Adrenal gland (tissue), 12 donors: ENCODE data around the gene PTPN18. TPM values are rescaled to one million over a fixed set of nuclear protein-coding genes. Genes with fewer than 3 reads are reported as not detected.
A peak's percentile ranks its signal among the peaks of the same experiment; 100 is the strongest.

Source experiments
- DNase-seq, 7 donors: peaks; one replicate each; pipeline ENCODE4 v3.0.0-alpha.2; 2019 to 2020
- H3K27ac ChIP-seq, 5 donors: fragments of 200-600 bp; sonication (generic) in 4 of 5; 1 replicate in 3 of 5; 2 replicates in 2 of 5; pipeline versions ENCODE4 v1.5.1 to v1.8.0; 2016 to 2020; ENCODE audit warnings: mild to moderate bottlenecking in 1 of 5
- H3K27me3 ChIP-seq: fragments of 200-600 bp; 2 replicates; pipeline ENCODE4 v1.8.0; 2021
- H3K36me3 ChIP-seq, 2 donors: fragments of 200-600 bp; replicated peaks in 1 of 2; 1 replicate in 1 of 2; 2 replicates in 1 of 2; pipeline versions ENCODE4 v1.5.1 to v1.8.0; 2018 to 2022
- H3K4me1 ChIP-seq, 2 donors: fragments of 200-600 bp; replicated peaks in 1 of 2; 1 replicate in 1 of 2; 2 replicates in 1 of 2; pipeline versions ENCODE4 v1.5.1 to v1.8.0; 2018 to 2021
- H3K4me3 ChIP-seq, 4 donors: fragments of 200-600 bp; sonication (generic) in 3 of 4; one replicate each; pipeline ENCODE4 v1.5.1; 2016 to 2018
- H3K9me3 ChIP-seq, 3 donors: fragments of 200-600 bp; sonication (generic) in 1 of 3; replicated peaks in 1 of 3; 1 replicate in 2 of 3; 2 replicates in 1 of 3; pipeline versions ENCODE4 v1.5.1 to v1.8.0; 2016 to 2021
- CTCF ChIP-seq, 6 experiments: fragments of 450-650 bp in 4 of 6; fragments of 200-600 bp in 2 of 6; sonication (generic) in 1 of 6; IDR thresholded peaks; 1 replicate in 5 of 6; 2 replicates in 1 of 6; pipeline versions ENCODE4 v1.5.1 to v1.8.0; 2016 to 2021; ENCODE audit warnings: antibody characterized with exemption in 6 of 6, mild to moderate bottlenecking in 2 of 6, moderate library complexity in 1 of 6
- POLR2A ChIP-seq, 2 donors: fragments of 450-650 bp; IDR thresholded peaks; one replicate each; pipeline ENCODE4 v1.6.1; 2017; ENCODE audit warnings: antibody characterized with exemption in 2 of 2, mild to moderate bottlenecking in 2 of 2, moderate library complexity in 1 of 2
- WGBS, 4 donors: extraction: QIAGEN DNeasy Blood & Tissue Kit in 2 of 4; methylation state at CpG; one replicate each; pipeline versions ENCODE4 v1.1.5 to v1.1.7; 2013 to 2017; 5-methylcytosine and 5-hydroxymethylcytosine counted together
- intact Hi-C, 2 donors: fragments of 100-400 bp; cut with DNase I; formaldehyde crosslinking; loops; one replicate each; pipeline versions ENCODE4 v1.14.1 to v1.15.0; 2022 to 2023
- polyA plus RNA-seq, 3 donors: library from polyadenylated mRNA; stranded (reverse); fragments of 200-250 nt in 2 of 3; fragments of 350-450 nt in 1 of 3; fragmentation: Illumina TruSeq in 1 of 3; extraction: RNeasy Lipid Tissue Mini Kit (QIAGEN cat#74804) in 1 of 3; gene quantifications; one replicate each; pipeline ENCODE4 v1.2.3, GENCODE V29; 2013 to 2014
- total RNA-seq, 9 donors: library from RNA; depleted of rRNA in 4 of 9; stranded (reverse); fragments of >200 nt in 4 of 9; fragments of 120-200 nt in 1 of 9; fragmentation: NEBNext Ultra II Directional in 1 of 9; extraction: Animal tissue kit (Norgen Biotek cat#: 25700) in 1 of 9; gene quantifications; one replicate each; pipeline versions ENCODE4 v1.1.0 to v1.2.4, GENCODE V29; 2013 to 2023
- donor health status: healthy with polysubstance abuse.
- donor health status: Bipolar disorder and iron deficiency.
- donor health status: DM: yes; HTN: yes; CAD: no.
- donor health status: DM: no; HTN: no; CAD: no.
- donor health status: DM: no; HTN: no; CAD: no.
- donor health status: DM: yes; HTN: yes; CAD: no.

Gene PTPN18
- total and polyA plus RNA-seq, 12 donors = 7.4 to 74.1 (median 42.1) TPM

DNA sequence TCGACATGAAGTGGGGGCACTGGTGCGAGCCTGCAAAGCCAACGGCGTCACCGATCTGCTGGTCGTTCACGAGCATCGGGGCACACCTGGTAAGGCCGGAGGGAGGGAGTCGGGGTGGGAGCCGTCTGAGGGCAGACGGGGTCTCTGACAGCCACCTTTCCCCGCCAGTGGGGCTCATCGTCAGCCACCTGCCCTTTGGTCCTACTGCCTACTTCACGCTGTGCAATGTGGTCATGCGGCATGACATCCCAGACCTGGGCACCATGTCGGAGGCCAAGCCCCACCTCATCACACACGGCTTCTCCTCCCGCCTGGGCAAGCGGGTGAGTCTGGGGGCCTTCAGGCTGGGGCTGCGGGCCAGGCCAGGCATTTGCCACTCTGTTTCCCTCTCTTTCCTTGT, 10.2 kb upstream of the PTPN18 start:
- H3K4me1 ChIP-seq = peaks cover 8 to 18% of the 10 kb centered on the region in 2 donors
- intact Hi-C loops = no loop called here
- 89 to 96% (median 96%) methylated on average over 14 to 21 of the region's 21 CpGs for WGBS, 4 donors
- H3K27ac ChIP-seq = no peak overlapping the region
- no peaks in the 10 kb centered on the region for H3K27me3 ChIP-seq
- peaks cover 0 to 43% of the 10 kb centered on the region in 2 donors for H3K36me3 ChIP-seq
- TF ChIP-seq POLR2A (IDR thresholded peaks at IDR 0.05) = no peak
- TF ChIP-seq CTCF (IDR thresholded peaks at IDR 0.05) = no peak
- no peaks in the 10 kb centered on the region for H3K9me3 ChIP-seq
- DNase-seq = peak in 1 of 7 donors; percentile 45
- no peak overlapping the region for H3K4me3 ChIP-seq

GRCh38 chr2:130346041-130346740, 9.7 kb upstream of the PTPN18 start:
- intact Hi-C loops = no loop called here
- TF ChIP-seq CTCF (IDR thresholded peaks at IDR 0.05) = no peak
- TF ChIP-seq POLR2A (IDR thresholded peaks at IDR 0.05) = no peak
- H3K27me3 ChIP-seq = no peaks in the 10 kb centered on the region
- peaks cover 8 to 16% of the 10 kb centered on the region in 2 donors for H3K4me1 ChIP-seq
- 92 to 93% (median 93%) methylated on average over 21 to 26 of the region's 26 CpGs for WGBS, 4 donors
- H3K27ac ChIP-seq = no peak overlapping the region
- no peaks in the 10 kb centered on the region for H3K9me3 ChIP-seq
- DNase-seq = peak in 1 of 7 donors; percentile 48
- peaks cover 0 to 43% of the 10 kb centered on the region in 2 donors for H3K36me3 ChIP-seq
- H3K4me3 ChIP-seq = no peak overlapping the region

- Histone ChIP-seq H3K27me3 (no peaks in the 10 kb centered on the region), H3K27ac (no peak overlapping the region), H3K4me3 (no peak overlapping the region), H3K4me1 (peaks cover 8 to 11% of the 10 kb centered on the region in 2 donors), H3K9me3 (no peaks in the 10 kb centered on the region), H3K36me3 (peaks cover 0 to 43% of the 10 kb centered on the region in 2 donors)
- no peak for TF ChIP-seq CTCF (IDR thresholded peaks at IDR 0.05)
- no peak for TF ChIP-seq POLR2A (IDR thresholded peaks at IDR 0.05)
- intact Hi-C loops = no loop called here
- WGBS, 4 donors = 73 to 100% (median 88%) methylated on average over 3 to 4 of the region's 4 CpGs
- DNase-seq = no peak
These were observed 9.2 kb upstream of the PTPN18 start for GRCh38 chr2:130346741-130347066.

DNA sequence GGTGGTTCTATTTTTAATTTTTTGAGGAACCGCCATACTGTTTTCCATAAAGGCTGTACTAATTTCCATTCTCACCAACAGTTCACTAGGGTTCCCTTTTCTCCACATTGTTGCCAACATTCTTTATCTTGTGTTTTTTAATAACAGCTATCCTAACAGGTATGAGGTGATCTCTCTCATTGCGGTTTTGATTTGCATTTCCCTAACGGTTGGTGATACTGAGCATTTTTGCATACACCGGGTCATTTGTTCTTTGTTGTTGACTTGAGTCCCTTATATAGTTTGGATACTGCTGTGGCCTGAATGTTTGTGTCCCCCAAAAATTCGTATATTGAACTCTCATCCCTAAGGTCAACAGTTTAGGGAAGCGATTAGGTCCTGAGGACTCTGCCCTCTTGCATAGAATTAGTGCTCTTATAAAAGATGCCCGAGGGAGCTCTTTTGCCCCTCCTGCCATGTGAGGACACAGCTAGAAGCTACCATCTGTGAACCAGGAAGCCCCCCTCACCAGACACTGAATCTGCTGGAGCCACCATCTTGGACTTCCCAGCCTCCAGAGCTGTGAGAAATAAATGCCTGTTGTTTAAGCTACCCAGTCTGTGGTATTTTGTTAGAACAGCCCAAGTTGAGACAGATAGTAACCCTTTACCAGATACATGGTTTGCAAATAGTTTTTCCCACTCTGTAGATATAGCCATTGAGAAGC, 8.5 kb upstream of the PTPN18 start:
- H3K4me1 ChIP-seq = peaks cover 8 to 11% of the 10 kb centered on the region in 2 donors
- H3K36me3 ChIP-seq = peaks cover 0 to 43% of the 10 kb centered on the region in 2 donors
- H3K27ac ChIP-seq = no peak overlapping the region
- TF ChIP-seq POLR2A (IDR thresholded peaks at IDR 0.05) = no peak
- no peak for TF ChIP-seq CTCF (IDR thresholded peaks at IDR 0.05)
- H3K9me3 ChIP-seq = no peaks in the 10 kb centered on the region
- 92 to 94% (median 93%) methylated on average over 7 of the region's 7 CpGs for WGBS, 4 donors
- H3K27me3 ChIP-seq = no peaks in the 10 kb centered on the region
- no peak overlapping the region for H3K4me3 ChIP-seq
- intact Hi-C loops = no loop called here
- no peak for DNase-seq
